Measurements from ENCODE around the gene TMEM183A. TPM values are rescaled to one million over a fixed set of nuclear protein-coding genes. Genes with fewer than 3 reads are reported as not detected.

The TMEM183A gene
- total and polyA plus RNA-seq, 9 of the 15 experiments (the other 6 are each of a cell fraction or from before 2014, with no cell fraction given), result 23.4 to 190 (median 124) TPM

DNA sequence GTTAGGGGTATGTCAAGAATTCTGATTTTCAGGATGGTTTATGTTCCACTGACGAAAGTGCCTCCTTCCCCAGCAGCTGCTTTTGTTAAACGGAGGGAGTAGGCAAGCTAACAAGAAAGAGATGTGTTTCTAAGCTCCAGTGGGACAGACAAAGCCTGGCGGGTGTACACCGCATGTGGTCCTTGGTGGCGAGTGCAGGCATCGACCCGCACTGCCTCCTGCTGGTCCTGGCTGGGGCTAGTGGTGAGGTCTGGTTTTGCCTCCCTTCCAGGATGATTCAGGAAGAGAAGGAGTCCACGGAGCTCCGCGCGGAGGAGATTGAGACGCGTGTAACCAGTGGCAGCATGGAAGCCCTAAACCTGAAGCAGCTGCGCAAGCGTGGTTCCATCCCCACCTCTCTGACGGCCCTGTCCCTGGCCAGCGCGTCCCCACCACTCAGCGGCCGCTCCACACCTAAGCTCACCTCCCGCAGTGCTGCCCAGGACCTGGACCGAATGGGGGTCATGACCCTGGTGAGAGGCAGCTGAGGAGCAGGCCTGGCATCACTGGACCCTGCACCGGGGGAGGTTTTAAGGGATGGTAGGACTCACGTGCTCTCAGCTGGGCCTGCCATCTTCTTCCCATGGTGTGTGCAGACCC, 48.1 kb downstream of the TMEM183A start (continued):
- TF ChIP-seq, protein P1, sequence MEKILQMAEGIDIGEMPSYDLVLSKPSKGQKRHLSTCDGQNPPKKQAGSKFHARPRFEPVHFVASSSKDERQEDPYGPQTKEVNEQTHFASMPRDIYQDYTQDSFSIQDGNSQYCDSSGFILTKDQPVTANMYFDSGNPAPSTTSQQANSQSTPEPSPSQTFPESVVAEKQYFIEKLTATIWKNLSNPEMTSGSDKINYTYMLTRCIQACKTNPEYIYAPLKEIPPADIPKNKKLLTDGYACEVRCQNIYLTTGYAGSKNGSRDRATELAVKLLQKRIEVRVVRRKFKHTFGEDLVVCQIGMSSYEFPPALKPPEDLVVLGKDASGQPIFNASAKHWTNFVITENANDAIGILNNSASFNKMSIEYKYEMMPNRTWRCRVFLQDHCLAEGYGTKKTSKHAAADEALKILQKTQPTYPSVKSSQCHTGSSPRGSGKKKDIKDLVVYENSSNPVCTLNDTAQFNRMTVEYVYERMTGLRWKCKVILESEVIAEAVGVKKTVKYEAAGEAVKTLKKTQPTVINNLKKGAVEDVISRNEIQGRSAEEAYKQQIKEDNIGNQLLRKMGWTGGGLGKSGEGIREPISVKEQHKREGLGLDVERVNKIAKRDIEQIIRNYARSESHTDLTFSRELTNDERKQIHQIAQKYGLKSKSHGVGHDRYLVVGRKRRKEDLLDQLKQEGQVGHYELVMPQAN (IDR thresholded peaks at IDR 0.05; ENCODE audit: borderline replicate concordance), result no peak
- TF ChIP-seq SIRT6 (IDR thresholded peaks at IDR 0.05; ENCODE audit: low read depth, low read length) (no peak), ZNF57 (CRISPR knock-in tag; IDR thresholded peaks at IDR 0.05) (no peak), SMC3 (conservative IDR thresholded peaks at IDR 0.05; ENCODE audit: insufficient read depth, low read depth, low read length) (peak; percentile 14; the same call in 1 of the 2 replicates), XRCC5 (IDR thresholded peaks at IDR 0.05; ENCODE audit: low read depth, low read length) (no peak), SIN3B (IDR thresholded peaks at IDR 0.05; ENCODE audit: low read depth) (no peak), NR1H2 (CRISPR knock-in tag; IDR thresholded peaks at IDR 0.05) (no peak), ARHGAP35 (IDR thresholded peaks at IDR 0.05; ENCODE audit: partially characterized antibody) (no peak), MYC (IDR thresholded peaks at IDR 0.05; ENCODE audit: low read depth, low read length) (0 out of 2 replicates have a peak, but pooled peaks have one; percentile 39), MYC (CRISPR knock-in tag; IDR thresholded peaks at IDR 0.05; ENCODE audit: borderline replicate concordance, low read depth) (no peak), POLR2B (IDR thresholded peaks at IDR 0.05; ENCODE audit: low read depth, partially characterized antibody) (no peak), RAD21 (CRISPR knock-in tag; conservative IDR thresholded peaks at IDR 0.05 in 1 of 2, IDR thresholded peaks at IDR 0.05 in 1 of 2) (0 out of 4 replicates have a peak, but pooled peaks of 1 of the 2 experiments have one; percentile 6), CBFB (CRISPR knock-in tag; IDR thresholded peaks at IDR 0.05) (no peak), U2AF1 (optimal IDR thresholded peaks at IDR 0.05; ENCODE audit: low read depth, low read length) (no peak), SMAD4 (CRISPR knock-in tag; conservative IDR thresholded peaks at IDR 0.05) (no peak), E2F3 (CRISPR knock-in tag; IDR thresholded peaks at IDR 0.05) (no peak), PTBP1 (IDR thresholded peaks at IDR 0.05; ENCODE audit: low read depth, low read length) (no peak), MAFG (tag; conservative IDR thresholded peaks at IDR 0.05) (no peak), CREBBP (IDR thresholded peaks at IDR 0.05; ENCODE audit: low read depth, low read length) (no peak), SLC30A9 (CRISPR knock-in tag; IDR thresholded peaks at IDR 0.05) (no peak), ADNP (tag; IDR thresholded peaks at IDR 0.05) (no peak)
- TF ChIP-seq, protein P2, sequence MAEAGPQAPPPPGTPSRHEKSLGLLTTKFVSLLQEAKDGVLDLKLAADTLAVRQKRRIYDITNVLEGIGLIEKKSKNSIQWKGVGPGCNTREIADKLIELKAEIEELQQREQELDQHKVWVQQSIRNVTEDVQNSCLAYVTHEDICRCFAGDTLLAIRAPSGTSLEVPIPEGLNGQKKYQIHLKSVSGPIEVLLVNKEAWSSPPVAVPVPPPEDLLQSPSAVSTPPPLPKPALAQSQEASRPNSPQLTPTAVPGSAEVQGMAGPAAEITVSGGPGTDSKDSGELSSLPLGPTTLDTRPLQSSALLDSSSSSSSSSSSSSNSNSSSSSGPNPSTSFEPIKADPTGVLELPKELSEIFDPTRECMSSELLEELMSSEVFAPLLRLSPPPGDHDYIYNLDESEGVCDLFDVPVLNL (CRISPR knock-in tag; IDR thresholded peaks at IDR 0.05; ENCODE audit: low read depth), result no peak
- TF ChIP-seq, protein P3, sequence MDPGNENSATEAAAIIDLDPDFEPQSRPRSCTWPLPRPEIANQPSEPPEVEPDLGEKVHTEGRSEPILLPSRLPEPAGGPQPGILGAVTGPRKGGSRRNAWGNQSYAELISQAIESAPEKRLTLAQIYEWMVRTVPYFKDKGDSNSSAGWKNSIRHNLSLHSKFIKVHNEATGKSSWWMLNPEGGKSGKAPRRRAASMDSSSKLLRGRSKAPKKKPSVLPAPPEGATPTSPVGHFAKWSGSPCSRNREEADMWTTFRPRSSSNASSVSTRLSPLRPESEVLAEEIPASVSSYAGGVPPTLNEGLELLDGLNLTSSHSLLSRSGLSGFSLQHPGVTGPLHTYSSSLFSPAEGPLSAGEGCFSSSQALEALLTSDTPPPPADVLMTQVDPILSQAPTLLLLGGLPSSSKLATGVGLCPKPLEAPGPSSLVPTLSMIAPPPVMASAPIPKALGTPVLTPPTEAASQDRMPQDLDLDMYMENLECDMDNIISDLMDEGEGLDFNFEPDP (CRISPR knock-in tag; IDR thresholded peaks at IDR 0.05), result no peak
- TF ChIP-seq, protein P4, sequence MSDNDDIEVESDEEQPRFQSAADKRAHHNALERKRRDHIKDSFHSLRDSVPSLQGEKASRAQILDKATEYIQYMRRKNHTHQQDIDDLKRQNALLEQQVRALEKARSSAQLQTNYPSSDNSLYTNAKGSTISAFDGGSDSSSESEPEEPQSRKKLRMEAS (CRISPR knock-in tag; IDR thresholded peaks at IDR 0.05), result peak; percentile 64
- TF ChIP-seq, protein P5, sequence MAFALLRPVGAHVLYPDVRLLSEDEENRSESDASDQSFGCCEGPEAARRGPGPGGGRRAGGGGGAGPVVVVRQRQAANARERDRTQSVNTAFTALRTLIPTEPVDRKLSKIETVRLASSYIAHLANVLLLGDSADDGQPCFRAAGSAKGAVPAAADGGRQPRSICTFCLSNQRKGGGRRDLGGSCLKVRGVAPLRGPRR (CRISPR knock-in tag; IDR thresholded peaks at IDR 0.05), result no peak
